Measurements from ENCODE around the gene MTRFR.
"Not testable (repeated sequence)": the region's sequence is repeated elsewhere in the genome, so short reads cannot be mapped to it uniquely, and the experiment has no call there.

GRCh38 chr12:123248129-123248528 lies 14.9 kb downstream of the MTRFR start:
- not testable (repeated sequence) for TF ChIP-seq CTCF (optimal IDR thresholded peaks at IDR 0.05 in 1 of 3, IDR thresholded peaks at IDR 0.05 in 1 of 3, conservative IDR thresholded peaks at IDR 0.05 in 1 of 3; ENCODE audit: extremely low read depth in 1 of 3, insufficient read depth in 2 of 3, low read length in 3 of 3); EZH2 (IDR thresholded peaks at IDR 0.05; ENCODE audit: low read length)

Data from keratinocyte (primary cell).